ENCODE results near the gene SPOCK1.

DNA sequence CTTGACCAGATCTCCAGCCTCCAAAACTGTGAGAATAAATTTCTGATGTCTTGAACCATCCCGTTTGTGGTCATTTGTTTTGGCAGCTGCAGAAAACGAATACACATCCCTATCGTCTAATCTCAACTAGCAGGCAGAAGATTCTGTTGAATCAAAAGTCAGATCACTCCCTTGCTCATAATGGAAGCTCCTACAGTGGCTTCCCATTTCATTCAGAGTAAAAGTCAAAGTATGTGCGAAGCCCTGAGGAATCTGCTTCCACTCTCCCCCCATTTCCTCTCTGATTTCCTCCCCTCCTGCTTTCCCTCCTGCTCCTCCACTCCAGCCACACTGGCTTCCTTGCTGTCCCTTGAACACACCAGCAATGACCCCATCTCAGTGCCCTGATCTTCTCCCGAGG, 34.8 kb upstream of the SPOCK1 start:
- TF ChIP-seq, protein P1, sequence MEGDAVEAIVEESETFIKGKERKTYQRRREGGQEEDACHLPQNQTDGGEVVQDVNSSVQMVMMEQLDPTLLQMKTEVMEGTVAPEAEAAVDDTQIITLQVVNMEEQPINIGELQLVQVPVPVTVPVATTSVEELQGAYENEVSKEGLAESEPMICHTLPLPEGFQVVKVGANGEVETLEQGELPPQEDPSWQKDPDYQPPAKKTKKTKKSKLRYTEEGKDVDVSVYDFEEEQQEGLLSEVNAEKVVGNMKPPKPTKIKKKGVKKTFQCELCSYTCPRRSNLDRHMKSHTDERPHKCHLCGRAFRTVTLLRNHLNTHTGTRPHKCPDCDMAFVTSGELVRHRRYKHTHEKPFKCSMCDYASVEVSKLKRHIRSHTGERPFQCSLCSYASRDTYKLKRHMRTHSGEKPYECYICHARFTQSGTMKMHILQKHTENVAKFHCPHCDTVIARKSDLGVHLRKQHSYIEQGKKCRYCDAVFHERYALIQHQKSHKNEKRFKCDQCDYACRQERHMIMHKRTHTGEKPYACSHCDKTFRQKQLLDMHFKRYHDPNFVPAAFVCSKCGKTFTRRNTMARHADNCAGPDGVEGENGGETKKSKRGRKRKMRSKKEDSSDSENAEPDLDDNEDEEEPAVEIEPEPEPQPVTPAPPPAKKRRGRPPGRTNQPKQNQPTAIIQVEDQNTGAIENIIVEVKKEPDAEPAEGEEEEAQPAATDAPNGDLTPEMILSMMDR (conservative IDR thresholded peaks at IDR 0.05) = no peak
- TF ChIP-seq EZH2 (IDR thresholded peaks at IDR 0.05; ENCODE audit: low read depth) = no peak

All from PC-9 (cell line).